ENCODE results near the gene LSM14A.
"Not testable (repeated sequence)": the region's sequence is repeated elsewhere in the genome, so short reads cannot be mapped to it uniquely, and the experiment has no call there.

LSM14A gene

DNA sequence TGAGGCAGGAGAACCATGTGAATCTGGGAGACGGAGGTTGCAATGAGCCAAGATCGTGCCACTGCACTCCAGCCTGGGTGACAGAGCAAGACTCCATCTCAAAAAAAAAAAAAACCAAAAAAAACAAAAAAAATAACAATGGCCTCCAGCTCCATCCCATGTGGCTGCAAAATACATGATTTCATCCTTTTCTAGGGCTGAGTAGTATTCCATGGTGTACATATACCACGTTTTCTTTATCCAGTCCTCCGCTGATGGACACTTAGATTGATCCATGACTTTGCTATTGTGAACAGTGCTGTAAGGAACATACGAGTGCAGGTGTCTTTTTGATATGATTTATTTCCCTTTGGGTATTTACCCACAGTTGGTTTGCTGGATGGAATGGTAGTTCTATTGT is 20.9 kb upstream of the LSM14A start:
- no peak for DNase-seq
- no peaks in the 10 kb centered on the region for H3K9me3 ChIP-seq (replicated peaks; ENCODE audit: insufficient read depth, low read length)
- no peaks in the 10 kb centered on the region for H3K36me3 ChIP-seq (replicated peaks; ENCODE audit: insufficient read depth, low read length)
- H3K9ac ChIP-seq (ENCODE audit: low read length), result no peak overlapping the region
- no peaks in the 10 kb centered on the region for H3K4me1 ChIP-seq (ENCODE audit: low read length)
- H3K27me3 ChIP-seq (replicated peaks; ENCODE audit: insufficient read depth, low read length), result no peaks in the 10 kb centered on the region
- H4K20me1 ChIP-seq (ENCODE audit: insufficient read depth, low read length), result no peaks in the 10 kb centered on the region
- H3K4me2 ChIP-seq (ENCODE audit: low read depth, low read length), result no peak overlapping the region
- H3K4me3 ChIP-seq (ENCODE audit: low read length), result no peak overlapping the region
- no peak overlapping the region for H2AFZ ChIP-seq (ENCODE audit: low read length)
- TF ChIP-seq EZH2 (optimal IDR thresholded peaks at IDR 0.05; ENCODE audit: low read depth, low read length) (no peak), CTCF (IDR thresholded peaks at IDR 0.05; ENCODE audit: low read length) (no peak), EZH2phosphoT487 (IDR thresholded peaks at IDR 0.05; ENCODE audit: low read length) (no peak)
- no peak overlapping the region for H3K27ac ChIP-seq (ENCODE audit: low read length)
- H3F3A ChIP-seq (ENCODE audit: insufficient read depth, low read length), result no peaks in the 10 kb centered on the region
- H3K9me2 ChIP-seq (replicated peaks; ENCODE audit: insufficient read depth, low read length), result no peaks in the 10 kb centered on the region
- no peaks in the 10 kb centered on the region for H3K79me2 ChIP-seq (ENCODE audit: low read length)

GRCh38 chr19:34154401-34154800 is 17.9 kb upstream of the LSM14A start:
- no peak for DNase-seq
- no peak overlapping the region for H3K4me2 ChIP-seq (ENCODE audit: low read depth, low read length)

DNA sequence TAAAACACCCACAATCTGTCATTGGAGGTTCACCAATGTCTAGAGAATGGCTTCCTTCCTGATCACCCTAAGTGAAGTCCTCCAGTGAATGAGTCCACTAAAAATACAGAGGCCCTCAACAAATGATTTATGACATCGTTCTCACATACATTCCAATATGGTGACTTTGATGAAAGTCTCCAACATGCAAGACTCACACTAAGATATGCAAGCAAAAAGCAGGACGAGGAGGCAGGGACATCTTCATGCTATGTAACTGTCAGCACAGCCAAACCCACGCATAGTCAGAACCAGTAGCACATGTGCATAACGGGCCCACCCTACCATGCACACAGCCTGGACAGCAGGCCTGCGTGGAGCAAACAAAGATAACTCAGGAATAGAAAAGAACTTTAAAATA is 16.6 kb upstream of the LSM14A start:
- no peak for TF ChIP-seq EZH2 (optimal IDR thresholded peaks at IDR 0.05; ENCODE audit: low read depth, low read length)
- TF ChIP-seq CTCF (IDR thresholded peaks at IDR 0.05; ENCODE audit: low read length), result no peak
- no peak for TF ChIP-seq EZH2phosphoT487 (IDR thresholded peaks at IDR 0.05; ENCODE audit: low read length)
- Histone ChIP-seq H3K27ac (ENCODE audit: low read length) (no peak overlapping the region), H3K4me1 (ENCODE audit: low read length) (no peaks in the 10 kb centered on the region), H2AFZ (ENCODE audit: low read length) (no peak overlapping the region), H3K79me2 (ENCODE audit: low read length) (no peaks in the 10 kb centered on the region), H3F3A (ENCODE audit: insufficient read depth, low read length) (no peaks in the 10 kb centered on the region), H3K4me3 (ENCODE audit: low read length) (no peak overlapping the region), H3K9me3 (replicated peaks; ENCODE audit: insufficient read depth, low read length) (no peaks in the 10 kb centered on the region), H3K9ac (ENCODE audit: low read length) (no peak overlapping the region), H3K4me2 (ENCODE audit: low read depth, low read length) (no peak overlapping the region), H3K9me2 (replicated peaks; ENCODE audit: insufficient read depth, low read length) (no peaks in the 10 kb centered on the region), H3K27me3 (replicated peaks; ENCODE audit: insufficient read depth, low read length) (no peaks in the 10 kb centered on the region), H4K20me1 (ENCODE audit: insufficient read depth, low read length) (no peaks in the 10 kb centered on the region), H3K36me3 (replicated peaks; ENCODE audit: insufficient read depth, low read length) (no peaks in the 10 kb centered on the region)
- DNase-seq, result no peak

More at GRCh38 chr19:34154401-34154800, 17.9 kb upstream of the LSM14A start:
- Histone ChIP-seq H3K9ac (ENCODE audit: low read length) (no peak overlapping the region), H3K9me3 (replicated peaks; ENCODE audit: insufficient read depth, low read length) (no peaks in the 10 kb centered on the region), H3K27ac (ENCODE audit: low read length) (no peak overlapping the region), H3K27me3 (replicated peaks; ENCODE audit: insufficient read depth, low read length) (no peaks in the 10 kb centered on the region), H2AFZ (ENCODE audit: low read length) (no peak overlapping the region), H3K9me2 (replicated peaks; ENCODE audit: insufficient read depth, low read length) (no peaks in the 10 kb centered on the region), H3F3A (ENCODE audit: insufficient read depth, low read length) (no peaks in the 10 kb centered on the region), H3K4me1 (ENCODE audit: low read length) (no peaks in the 10 kb centered on the region), H3K79me2 (ENCODE audit: low read length) (no peaks in the 10 kb centered on the region), H3K4me3 (ENCODE audit: low read length) (no peak overlapping the region), H3K36me3 (replicated peaks; ENCODE audit: insufficient read depth, low read length) (no peaks in the 10 kb centered on the region), H4K20me1 (ENCODE audit: insufficient read depth, low read length) (no peaks in the 10 kb centered on the region)
- no peak for TF ChIP-seq EZH2 (optimal IDR thresholded peaks at IDR 0.05; ENCODE audit: low read depth, low read length)
- no peak for TF ChIP-seq EZH2phosphoT487 (IDR thresholded peaks at IDR 0.05; ENCODE audit: low read length)

- H3K4me3 ChIP-seq (ENCODE audit: low read length); H3F3A ChIP-seq (ENCODE audit: insufficient read depth, low read length); H3K9ac ChIP-seq (ENCODE audit: low read length); H2AFZ ChIP-seq (ENCODE audit: low read length); H4K20me1 ChIP-seq (ENCODE audit: insufficient read depth, low read length); H3K36me3 ChIP-seq (replicated peaks; ENCODE audit: insufficient read depth, low read length); H3K9me3 ChIP-seq (replicated peaks; ENCODE audit: insufficient read depth, low read length); DNase-seq; H3K4me1 ChIP-seq (ENCODE audit: low read length); H3K9me2 ChIP-seq (replicated peaks; ENCODE audit: insufficient read depth, low read length); H3K27me3 ChIP-seq (replicated peaks; ENCODE audit: insufficient read depth, low read length); H3K27ac ChIP-seq (ENCODE audit: low read length); H3K79me2 ChIP-seq (ENCODE audit: low read length); H3K4me2 ChIP-seq (ENCODE audit: low read depth, low read length): not testable (repeated sequence)
These were observed 13.3 kb upstream of the LSM14A start for GRCh38 chr19:34158966-34159365.

DNA sequence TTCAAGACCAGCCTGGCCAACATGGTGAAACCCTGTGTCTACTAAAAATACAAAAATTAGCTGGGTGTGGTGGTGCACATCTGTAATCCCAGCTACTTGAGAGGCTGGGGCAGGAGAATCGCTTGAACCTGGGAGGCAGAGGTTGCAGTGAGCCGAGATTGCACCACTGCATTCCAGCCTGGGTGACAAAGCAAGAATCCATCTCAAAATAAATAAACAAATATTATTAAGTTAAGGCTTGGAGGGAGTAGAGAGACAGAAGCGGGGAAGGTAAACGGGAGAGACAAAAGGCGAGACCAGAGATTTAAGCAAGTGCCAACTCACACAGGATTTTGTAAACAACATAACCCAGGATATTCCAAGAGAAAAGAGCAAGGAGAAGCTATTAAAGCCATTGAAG is 12.8 kb upstream of the LSM14A start:
- DNase-seq; H3K9me2 ChIP-seq (replicated peaks; ENCODE audit: insufficient read depth, low read length); H3K27me3 ChIP-seq (replicated peaks; ENCODE audit: insufficient read depth, low read length); H3K9me3 ChIP-seq (replicated peaks; ENCODE audit: insufficient read depth, low read length); H3K79me2 ChIP-seq (ENCODE audit: low read length); H3K4me1 ChIP-seq (ENCODE audit: low read length); H3K27ac ChIP-seq (ENCODE audit: low read length); H4K20me1 ChIP-seq (ENCODE audit: insufficient read depth, low read length); H3K36me3 ChIP-seq (replicated peaks; ENCODE audit: insufficient read depth, low read length); H3F3A ChIP-seq (ENCODE audit: insufficient read depth, low read length); H3K9ac ChIP-seq (ENCODE audit: low read length); H3K4me3 ChIP-seq (ENCODE audit: low read length); H3K4me2 ChIP-seq (ENCODE audit: low read depth, low read length); H2AFZ ChIP-seq (ENCODE audit: low read length): not testable (repeated sequence)

DNA sequence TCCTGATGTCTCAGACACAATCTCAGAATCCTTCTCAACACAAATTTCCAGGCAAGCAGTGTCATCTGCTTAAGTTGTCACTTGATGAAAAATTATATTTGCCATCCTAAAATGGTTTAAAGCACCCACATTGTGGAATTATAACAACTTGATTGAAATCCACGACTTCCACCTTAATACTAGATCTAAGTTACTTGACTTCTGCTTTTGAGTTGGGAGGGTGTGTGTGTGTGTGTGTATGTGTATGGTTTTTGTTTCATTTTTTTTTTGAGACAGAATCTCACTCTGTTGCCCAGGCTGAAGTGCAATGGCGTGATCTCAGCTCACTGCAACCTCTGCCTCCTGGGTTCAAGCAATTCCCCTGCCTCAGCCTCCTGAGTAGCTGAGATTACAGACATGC is 10.4 kb upstream of the LSM14A start:
- not testable (repeated sequence) for H4K20me1 ChIP-seq (ENCODE audit: insufficient read depth, low read length); H3K4me3 ChIP-seq (ENCODE audit: low read length); H3F3A ChIP-seq (ENCODE audit: insufficient read depth, low read length)

More for the DNA sequence above, 10.4 kb upstream of the LSM14A start:
- not testable (repeated sequence) for DNase-seq; H3K9ac ChIP-seq (ENCODE audit: low read length); H3K36me3 ChIP-seq (replicated peaks; ENCODE audit: insufficient read depth, low read length); H3K4me1 ChIP-seq (ENCODE audit: low read length); H3K79me2 ChIP-seq (ENCODE audit: low read length); H3K27ac ChIP-seq (ENCODE audit: low read length); H3K27me3 ChIP-seq (replicated peaks; ENCODE audit: insufficient read depth, low read length); H3K4me2 ChIP-seq (ENCODE audit: low read depth, low read length); H2AFZ ChIP-seq (ENCODE audit: low read length); H3K9me3 ChIP-seq (replicated peaks; ENCODE audit: insufficient read depth, low read length); H3K9me2 ChIP-seq (replicated peaks; ENCODE audit: insufficient read depth, low read length)

Data from MM.1S (cell line).